Measurements from ENCODE around the gene MARK1.

MARK1 gene

DNA sequence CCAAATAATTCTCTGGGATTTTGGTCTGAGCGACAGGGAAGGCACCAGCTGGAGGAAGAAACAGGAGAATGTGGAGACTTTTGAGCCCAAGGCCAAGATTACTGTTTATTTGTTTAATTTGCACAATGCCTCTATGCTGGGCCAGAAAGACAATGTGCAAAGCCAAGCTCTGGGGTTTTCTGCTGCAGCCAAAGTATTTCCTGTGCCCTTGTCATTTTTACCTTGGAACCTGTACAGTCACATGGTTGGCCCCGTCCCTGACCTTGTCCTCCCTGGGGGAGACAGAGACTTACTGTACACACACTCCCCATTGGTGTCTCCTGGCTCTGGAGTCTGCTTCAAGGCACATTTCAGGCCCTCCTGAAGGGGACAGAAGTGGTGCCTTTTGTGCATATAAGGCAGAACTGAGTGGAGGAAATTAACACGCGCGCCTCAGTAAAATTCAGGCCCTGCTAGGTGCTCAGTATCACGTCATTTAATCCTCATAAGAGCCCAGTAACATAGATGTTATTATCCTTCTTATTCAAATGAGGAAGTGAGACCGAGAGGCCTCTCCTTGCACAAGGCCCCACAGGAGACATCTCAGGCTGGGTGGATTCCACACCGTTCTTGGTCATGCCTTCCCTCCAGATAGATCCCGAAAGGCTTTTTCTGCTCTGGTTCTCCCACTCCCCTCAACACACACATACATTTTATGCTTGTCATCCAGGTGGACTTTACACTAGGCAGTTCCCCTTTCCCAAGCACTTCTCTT, 183.3 kb downstream of the MARK1 start:
- no peak for TF ChIP-seq TARDBP (IDR thresholded peaks at IDR 0.05)
- no peak for TF ChIP-seq CTBP1 (IDR thresholded peaks at IDR 0.05; ENCODE audit: borderline replicate concordance)
- no peak for TF ChIP-seq FOXA1 (IDR thresholded peaks at IDR 0.05)
- no peak for TF ChIP-seq HDGF (IDR thresholded peaks at IDR 0.05; ENCODE audit: borderline replicate concordance)
- CTCF ChIA-PET = interaction anchor here (0.6 kb wide), 1 partner anchor 576 kb away, joined by 5 read pairs; no protein-coding TSS in a partner anchor
- DNase-seq (ENCODE audit: extremely low spot score) = no peak
- POLR2A ChIA-PET = no interaction called here

All from HEK293T (cell line).